ENCODE data around the gene NTRK1. TPM values are rescaled to one million over a fixed set of nuclear protein-coding genes. Genes with fewer than 3 reads are reported as not detected.
A peak's percentile ranks its signal among the peaks of the same experiment; 100 is the strongest.

Gene NTRK1
- not detected in 2 replicates for total RNA-seq

DNA sequence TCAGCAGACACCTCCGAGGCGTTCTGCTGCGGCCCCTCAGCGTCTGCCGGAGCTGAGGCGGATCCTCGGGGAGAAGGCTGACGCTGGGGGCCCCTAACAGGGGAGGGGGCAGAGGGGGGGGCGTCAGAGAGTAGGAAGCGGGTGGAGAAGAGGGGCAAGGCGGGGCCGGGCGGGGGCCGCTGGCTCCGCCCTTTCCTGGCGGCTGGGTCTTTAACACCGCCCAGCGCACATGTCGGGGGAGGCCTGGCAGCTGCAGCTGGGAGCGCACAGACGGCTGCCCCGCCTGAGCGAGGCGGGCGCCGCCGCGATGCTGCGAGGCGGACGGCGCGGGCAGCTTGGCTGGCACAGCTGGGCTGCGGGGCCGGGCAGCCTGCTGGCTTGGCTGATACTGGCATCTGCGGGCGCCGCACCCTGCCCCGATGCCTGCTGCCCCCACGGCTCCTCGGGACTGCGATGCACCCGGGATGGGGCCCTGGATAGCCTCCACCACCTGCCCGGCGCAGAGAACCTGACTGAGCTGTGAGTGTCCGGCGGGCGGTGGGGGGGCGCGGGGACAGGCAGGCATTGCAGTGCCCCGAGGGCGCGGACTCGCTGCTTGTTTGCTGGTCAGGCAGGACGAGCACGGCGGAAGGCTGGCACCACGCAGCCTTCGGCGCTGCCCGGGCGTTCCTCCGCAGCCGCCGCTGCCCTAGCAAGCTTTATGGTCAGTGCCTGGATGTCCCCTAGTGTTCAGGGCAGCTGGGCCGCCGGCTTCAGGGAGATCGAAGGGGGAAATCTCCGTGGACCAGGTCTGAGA lies at the start of gene NTRK1:
Gene NTRK1 (plus strand): TSS at position 238 of the 796 bp plus-strand sequence. CDS start 70 bp downstream, at position 308.
- peak; percentile 48 for DNase-seq

DNA sequence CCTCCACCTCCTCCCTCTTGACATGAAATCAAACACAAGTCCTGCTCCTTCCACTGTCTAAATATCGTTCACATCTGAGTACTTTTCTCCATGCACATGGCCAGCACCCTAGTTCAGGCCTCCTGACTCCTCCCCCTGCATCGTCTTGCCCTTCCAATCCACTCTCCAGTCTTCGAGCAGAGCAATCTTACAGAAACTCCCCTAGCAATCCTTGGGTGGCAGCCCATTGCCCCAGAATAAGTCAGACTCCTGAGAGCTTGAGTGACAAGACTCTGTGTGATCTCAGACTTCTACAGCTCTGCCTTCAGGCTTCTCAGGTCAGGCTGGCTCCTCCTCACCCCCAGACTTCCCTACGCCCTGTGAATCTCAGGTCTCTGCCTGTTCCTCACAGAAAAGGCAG lies 49.5 kb upstream of the NTRK1 start:
- no peak for DNase-seq

DNA sequence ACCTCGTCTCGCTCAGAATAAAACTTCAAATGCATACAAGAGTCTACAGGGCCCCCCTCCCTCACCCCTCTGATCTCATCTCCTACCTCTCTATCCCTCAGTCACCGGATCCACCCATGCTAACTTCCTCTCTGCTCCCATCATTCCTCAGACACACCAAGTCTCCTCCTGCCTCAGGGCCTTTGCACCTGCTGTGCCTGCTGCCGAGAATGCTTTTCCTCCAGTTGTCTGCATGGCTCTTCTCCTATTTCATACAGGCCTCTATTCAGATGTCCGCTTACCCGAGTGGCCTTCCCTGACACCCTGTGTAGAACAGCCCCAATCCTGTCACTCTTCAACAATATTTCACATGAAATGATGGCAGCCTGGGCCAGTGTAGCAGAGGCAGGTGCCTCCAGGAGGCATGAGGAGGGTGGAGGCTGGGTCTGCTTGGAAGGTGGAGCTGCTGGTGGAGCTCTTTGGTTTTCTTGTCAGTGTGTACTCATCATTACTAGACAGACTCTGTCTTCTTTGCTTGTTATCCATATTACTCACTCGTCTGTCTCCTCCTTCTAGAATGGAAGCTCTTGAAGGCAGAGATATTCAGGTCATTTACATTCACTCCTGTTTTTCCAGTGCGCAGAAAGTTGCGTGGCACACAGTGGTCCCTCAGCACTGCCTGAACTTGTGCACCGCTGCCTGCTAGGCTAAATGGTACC lies 48.2 kb upstream of the NTRK1 start:
- DNase-seq: no peak

DNA sequence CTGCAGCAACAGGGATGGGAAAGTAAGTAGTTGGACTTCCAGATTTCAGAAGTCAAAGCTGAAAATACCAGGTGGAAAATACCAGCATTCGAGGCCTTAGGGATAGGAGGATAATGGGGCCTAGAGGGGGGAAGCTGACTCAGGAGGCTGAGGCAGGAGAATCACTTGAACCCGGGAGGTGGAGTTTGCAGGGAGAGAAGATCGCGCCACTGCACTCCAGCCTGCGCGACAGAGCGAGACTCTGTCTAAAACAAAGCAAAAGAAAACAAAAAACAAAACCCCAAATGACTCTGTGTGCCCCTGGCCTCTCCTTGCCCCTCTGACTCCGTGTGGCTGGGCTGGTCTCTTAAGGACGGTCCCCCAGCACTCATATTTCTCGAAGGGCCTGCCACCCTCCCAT lies 47.4 kb upstream of the NTRK1 start:
- no peak for DNase-seq

DNA sequence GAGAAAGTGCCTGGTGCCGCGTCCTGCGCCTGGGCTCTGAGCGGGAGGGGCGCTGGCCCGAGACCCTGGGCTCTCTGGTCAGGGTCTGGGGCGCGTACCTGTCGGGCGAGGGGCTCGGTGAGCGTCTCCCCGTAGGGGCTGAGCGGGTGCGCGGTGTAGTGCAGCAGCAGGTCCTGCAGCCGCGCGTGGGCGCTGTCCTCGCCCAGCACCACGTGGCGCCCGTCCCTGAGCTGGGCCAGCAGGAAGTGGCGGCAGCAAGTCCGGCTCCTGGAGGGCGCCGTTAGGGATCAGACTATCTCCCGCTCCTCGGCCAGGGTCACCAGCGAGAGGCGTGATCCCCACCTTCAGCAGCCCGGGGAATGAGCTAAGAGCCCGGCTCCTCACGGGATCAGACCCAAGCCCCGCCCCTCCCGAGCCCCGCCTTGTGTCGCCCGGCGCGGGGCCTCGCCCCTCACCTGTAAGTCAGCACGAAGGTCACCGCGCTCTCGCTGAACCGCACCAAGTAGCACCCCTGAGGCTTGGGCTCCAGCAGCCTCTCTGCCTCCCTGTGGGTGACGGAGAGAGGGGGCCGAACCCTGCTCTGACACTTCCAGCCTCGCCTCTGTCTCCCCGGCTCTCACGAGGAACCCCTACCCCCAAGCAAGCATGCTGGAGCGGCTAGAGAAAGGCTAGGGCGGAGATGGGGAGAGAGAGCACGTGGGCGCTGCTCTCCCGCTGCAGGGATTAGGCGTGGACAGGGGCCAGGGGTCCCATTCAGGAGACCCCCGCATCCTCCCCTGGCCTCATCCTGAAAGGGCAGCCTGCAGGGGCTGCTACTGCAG lies 46.7 kb upstream of the NTRK1 start:
- DNase-seq: peak; percentile 69

DNA sequence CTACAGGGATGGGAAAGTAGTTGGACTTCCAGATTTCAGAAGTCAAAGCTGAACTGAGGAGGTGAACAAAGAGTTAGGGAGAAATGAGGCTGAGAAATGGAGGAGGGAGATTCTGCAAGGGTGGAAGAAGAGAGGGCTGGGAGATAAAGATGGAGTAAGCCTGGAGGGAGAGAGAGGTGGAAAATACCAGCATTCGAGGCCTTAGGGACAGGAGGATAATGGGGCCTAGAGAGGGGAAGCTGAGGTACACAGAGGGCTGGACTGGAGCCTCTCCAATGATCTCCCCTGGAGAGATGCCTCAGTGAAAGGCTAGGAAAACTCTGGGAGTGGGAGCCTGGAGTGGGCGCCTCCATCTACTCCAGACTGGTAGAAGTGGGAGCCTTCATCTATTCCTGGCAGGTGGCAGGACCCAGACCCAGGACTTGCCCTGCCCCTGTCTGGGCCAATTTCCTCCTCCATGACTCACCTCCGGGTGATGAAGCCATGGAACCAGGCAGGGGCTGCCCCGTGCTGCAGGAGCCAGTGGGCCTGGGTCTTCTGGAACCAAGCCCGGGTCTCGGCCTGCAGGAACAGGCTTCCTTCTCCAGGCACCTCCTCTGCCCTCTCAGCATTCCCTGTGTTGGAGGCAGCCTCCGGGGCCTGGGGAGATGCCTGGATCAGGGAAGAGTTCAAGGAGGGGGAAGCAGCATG lies 45.9 kb upstream of the NTRK1 start:
- DNase-seq: peak; percentile 47

DNA sequence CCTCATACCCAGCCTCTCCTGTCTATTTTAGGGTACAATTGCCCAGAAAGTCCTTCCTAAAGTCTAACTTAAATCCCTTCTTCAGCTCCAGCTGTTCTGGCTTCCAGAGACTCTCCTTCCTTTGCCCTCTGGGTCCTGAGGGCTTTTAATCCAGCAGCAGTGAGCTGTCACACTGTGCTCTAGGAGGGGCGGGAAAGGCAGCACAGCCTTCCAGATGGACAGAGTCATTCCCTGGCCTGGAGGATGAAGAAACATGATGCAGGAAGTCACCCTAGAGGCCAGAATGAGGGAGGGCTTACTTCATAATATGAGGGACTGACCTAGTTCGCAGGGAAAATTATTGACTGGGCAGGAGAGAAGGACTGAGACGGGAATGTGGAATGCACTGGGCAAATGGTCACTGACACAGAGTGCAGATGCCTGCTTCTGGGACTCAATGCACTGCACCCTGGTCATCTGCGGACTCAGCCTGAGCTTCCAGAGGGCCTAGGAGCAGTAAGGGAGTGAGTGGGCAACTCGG lies 45.3 kb upstream of the NTRK1 start:
- peak; percentile 33 for DNase-seq

DNA sequence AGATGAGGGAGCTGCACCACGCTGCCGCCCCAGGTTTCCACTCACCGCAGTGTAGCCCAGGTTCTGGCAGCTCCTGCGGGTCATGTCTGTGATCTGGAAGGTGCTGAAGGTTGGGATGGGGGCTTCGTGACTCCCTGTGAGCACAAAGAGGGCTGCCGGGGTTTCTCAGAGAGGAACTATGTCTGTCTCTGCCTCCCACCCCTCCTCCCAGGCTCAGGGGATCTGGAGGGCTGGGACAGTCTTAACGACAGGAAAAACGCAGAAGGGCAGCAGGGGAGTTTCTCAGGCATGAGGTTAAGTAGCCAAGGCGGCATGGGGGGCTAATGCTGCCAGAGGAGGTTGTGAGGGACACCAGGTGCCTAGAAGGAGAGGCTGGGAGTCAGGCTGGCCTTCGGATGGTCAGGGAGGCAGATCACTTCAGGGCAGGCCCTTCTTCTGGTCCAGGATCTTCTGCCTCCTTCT lies 44.7 kb upstream of the NTRK1 start:
- DNase-seq: no peak

DNA sequence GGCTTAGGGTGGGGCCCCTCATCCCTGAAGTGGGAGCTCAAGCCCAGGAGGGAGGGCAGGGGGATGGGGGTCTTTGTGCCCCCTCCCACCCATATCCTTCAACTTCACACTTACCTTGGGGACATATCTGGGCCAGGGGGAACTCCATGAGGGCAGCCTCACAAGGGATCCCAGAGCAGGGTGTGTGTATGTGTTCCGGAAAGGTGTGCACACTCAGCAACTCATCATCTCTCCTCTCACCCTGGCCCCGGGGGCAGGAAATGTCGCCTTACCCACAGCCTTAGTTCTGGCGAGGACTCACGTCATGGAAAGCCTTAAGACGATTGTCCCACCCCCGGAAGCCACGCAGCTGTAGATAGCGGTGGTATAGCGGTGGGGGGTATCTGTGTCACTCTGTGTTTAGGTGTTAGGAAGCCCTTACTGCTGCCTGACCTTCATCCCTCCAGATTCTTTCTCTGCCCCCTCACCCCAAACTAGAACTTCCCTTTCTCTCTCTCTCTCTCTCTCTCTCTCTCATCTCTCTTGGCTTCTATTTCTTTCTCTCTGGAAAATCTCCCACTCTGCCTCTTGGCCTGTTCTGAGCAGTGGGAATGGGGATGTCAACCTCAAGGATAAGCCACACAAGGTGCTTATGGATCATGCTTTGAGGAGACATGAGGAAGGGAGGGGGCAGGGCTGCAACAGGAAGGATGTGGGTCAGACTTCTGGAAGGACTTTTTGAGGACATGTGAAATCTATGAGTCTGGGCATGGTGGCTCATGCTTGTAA lies 43.9 kb upstream of the NTRK1 start, which contains the start of gene SH2D2A:
Gene SH2D2A (minus strand): TSS at position 288 of the 768 bp plus-strand sequence. CDS start 140 bp downstream, at position 148.
- DNase-seq: peak; percentile 52

DNA sequence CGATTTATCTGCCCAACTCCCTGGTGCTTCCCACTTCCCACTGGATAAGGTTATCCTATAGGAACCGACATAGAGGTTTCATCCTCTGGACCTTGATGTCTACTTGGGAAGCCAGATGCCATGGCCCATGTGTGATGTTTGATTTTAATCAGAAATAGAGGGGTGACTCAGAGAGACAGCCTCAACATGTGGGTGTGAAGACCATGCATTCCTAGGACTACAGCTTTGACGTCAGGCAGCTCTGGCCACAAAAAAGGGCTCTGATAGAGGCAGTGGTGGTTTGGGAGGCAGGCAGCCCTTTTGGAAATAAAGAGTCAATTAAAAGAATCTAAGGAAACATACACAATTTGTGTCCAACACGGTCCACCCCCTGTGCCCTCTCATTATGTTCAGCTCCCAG lies 38.9 kb upstream of the NTRK1 start:
- no peak for DNase-seq

DNA sequence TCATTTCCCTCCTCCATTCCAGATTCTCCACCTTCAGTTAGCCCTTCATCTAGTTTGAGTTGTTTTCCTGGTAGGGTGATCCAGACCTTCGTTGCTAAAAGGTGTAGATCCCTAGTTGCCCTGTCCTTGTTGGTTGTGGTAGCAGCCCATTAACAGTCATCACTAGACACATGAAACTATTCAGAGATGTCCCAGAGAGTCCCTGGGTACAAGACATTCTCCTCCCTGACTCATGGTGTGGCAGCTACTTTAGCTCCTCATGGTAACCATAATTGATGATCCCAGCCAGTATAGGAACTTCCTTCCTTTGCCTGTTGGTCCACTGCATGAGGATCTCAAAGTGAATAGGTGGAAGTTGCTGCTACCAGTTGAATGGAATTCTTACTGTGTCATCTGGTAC lies 38.0 kb upstream of the NTRK1 start:
- DNase-seq: peak; percentile 16

DNA sequence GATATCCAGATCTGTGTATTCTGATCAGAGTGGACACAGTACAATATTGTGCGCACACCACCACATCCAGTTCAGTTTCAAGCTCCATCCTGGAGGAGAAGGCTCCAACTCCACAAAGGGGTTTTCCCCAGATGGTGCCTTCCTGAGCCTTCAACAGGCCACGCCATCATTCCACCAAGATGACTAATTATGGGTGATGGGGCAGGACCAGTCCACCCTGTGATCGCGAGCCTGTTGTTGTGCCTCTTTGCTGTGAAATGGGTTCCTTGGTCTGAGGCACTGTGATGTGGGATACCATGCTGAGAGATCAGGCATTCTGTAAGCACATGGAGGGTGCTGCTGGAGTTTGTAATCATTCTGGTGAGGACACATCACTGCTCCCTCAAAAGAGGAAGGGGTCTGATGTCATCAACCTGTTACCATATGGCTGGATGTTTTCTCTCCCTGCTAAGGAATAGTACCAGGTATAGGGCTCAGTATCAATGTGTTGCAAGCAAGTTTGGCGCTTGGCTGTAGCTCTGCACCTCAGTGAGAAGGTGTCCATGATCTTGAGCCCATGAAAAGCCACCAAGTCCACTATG lies 37.4 kb upstream of the NTRK1 start:
- no peak for DNase-seq

DNA sequence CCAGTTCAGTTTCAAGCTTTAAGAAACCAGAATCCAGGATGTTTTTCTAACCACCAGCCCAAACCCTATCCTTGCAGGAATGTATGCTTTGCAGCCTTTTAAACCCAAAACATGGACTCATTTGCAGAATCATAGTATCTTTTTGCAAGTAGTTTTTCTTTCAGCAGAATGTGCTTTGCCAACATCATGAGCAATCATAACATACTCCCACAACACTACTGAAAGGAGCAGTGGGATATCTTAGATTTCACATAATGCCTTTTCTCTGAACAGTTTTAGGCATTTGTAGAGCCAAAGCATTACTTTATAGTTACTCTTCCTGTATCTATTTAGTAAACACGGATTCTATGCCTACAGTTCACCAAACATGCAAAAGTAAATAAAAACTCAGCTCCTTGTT lies 34.0 kb upstream of the NTRK1 start:
- DNase-seq: no peak

DNA sequence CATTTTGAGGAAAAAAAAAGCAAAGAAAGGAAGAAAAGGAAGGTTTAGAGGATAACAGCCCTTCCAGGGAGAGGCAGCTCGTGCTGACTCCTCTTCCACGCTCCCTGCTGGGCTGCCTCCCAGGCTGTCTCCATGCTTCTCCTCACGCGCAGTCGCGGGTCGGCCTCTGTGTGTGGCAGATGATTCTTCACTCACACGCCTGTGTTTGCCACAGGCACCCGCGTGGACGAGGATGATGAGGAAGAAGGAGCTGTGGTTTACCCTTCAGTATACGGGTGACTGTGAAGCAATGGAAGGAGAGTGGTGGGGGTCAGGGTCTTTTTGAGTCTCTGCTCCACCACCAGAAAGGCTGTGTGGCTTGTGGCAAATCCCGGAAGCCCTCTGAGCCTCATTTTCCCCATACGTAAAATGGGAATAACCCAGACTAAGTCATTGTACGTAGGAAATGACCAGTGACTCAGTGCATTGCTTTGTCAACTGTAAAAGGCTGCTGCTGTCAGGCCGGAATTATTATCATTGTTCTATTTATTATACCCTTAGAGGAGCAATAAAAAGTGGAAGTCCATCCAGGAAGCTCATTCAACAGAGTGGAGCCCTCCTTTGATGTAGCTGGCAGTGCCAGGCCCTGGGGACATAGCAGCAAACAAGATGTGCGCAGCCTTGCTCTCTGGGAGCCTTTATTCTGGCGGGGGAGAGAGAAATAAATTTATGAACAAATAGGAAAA lies 32.1 kb upstream of the NTRK1 start:
- peak; percentile 69 for DNase-seq

DNA sequence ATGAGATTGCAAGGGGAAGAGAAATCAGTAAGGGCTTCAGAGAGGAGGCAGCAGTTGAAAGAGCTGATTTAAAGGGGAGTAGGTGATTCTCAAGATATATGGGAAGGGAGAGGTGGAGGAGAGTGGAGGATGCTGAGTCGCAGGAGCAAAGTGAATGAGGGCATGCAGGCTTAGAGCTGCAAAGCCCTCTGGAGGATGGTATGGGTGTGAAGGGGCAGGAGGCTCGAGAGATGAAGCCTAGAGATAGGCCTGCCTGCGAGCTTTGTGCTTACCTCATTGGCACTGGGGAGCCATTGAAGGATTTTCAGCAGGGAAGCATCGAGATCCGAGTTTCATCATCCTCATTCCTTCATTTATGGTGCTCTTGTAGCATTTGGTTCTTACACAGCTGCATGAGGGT lies 28.2 kb upstream of the NTRK1 start:
- no peak for DNase-seq

DNA sequence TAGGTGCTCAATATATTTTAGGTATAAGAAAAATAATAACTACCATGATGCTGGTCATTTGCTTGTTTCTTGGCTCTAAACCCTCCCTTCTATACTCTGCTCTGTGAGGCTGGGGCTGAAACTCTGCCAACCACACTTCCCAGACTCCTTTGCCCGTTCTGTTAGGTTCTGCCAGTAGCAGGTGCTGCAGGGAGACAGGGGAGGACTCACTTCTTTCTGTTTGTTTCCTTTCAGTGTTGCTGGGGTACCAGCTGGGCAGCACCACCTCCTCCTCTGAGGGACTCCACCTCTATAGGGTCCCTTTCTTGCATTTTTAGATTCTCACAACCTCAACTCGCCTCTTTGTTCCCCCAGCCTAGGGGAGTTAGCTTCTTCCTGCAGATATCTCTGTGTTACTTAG lies 27.1 kb upstream of the NTRK1 start:
- DNase-seq: no peak

DNA sequence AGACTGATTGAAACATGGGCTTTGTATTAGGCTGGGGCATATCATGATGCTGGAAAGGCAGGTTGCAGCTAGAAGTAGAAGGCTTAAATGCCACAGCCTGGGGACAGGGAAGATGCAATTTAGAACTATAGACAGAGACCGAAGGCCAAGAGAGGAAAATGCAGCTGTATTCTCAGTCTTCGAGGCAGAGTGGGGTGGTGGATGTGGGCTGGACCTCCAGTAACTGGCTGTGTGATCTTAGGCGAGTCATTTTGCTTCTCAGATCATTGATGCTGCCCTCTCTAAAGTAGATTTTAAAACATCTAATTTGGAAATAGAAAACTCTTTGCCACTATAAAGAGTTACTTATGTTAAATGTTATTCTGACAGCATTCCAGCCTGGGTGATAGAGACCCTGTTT lies 26.3 kb upstream of the NTRK1 start:
- no peak for DNase-seq

DNA sequence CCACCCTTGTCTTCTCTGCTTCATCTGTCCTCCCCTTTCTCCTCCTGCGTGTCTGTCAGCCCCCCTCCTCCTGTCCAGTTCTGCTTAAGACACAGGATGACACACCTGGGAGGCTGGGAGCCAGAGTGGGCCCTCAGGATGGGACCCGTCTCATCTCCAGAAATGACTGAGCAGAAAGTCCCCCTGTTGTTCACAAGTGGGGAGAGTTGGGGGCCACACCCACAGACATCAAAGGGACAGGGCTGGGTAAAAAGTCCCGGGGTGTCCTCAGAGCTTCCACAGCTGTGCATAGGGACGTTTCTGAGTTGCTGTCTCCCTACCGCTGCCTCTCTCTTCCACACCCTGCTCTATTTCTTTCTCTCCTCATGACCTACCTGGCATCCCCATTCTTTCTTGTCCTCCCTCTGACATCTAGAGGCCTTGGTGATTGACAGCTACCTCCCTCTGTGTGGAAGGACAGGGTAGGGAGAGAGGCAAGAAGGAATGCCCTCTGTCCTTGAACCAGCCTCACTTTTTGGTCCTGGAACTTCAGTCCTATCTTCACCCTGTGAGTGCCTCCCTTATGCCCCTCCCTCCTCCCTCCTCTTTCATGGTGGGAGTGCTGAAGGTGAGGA lies 24.5 kb upstream of the NTRK1 start:
- DNase-seq: no peak

DNA sequence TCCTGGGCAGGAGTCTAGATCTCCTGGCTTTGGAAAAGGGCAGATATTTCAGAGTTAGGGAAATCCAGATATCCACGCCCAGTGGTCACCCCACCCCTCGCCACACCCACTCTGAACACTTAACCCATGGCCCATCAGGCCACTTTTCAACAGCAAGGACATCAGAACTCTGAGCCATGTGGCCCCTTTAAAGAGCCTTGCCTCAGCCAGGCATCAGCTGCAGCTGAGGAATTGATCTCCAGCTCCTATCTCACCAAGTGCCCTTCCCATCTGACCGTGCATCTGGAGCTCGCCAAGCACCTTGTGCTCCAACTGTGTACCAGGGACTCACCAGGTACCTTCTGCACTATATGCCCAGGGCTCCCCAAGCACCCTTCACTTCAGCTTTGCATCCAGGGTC lies 23.8 kb upstream of the NTRK1 start:
- no peak for DNase-seq

DNA sequence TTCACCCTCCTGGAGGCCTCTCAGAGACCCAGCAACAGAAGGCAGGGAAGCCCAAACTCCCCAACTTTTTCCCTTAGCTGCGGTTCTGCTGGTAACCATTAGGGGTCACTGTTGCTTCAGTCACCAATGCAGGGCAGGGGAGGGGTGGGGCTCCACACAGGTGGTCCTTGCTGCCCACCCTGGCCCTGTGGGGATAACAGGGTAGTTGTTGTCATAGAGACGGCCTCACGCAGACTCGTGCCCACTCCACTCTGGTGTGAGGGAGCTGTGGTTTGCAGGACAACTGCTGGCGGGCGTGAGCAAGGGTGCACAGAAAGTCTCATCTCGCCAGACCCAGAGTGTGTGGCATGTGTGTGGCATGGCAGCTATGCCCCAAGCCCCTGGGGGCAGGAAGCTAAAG lies 21.7 kb upstream of the NTRK1 start:
- peak; percentile 52 for DNase-seq
